ENCODE results near the gene CRADD. TPM values are rescaled to one million over a fixed set of nuclear protein-coding genes. Genes with fewer than 3 reads are reported as not detected.

The CRADD gene
- total RNA-seq, 3 donors from 2014 or later, result 24.0 to 49.8 (median 44.2) TPM

GRCh38 chr12:93851257-93851671 is 174.1 kb downstream of the CRADD start:
- Histone ChIP-seq H3K9me3 (no peaks in the 10 kb centered on the region), H3K4me3 (no peak overlapping the region), H3K27me3 (no peaks in the 10 kb centered on the region), H3K36me3 (no peaks in the 10 kb centered on the region), H3K27ac (no peak overlapping the region), H3K4me1 (no peaks in the 10 kb centered on the region)
- intact Hi-C loops (cut with DNase I; ENCODE audit: low total_unique reads), result no loop called here
- DNase-seq (ENCODE audit: low spot score in 2 of 2), result no peak
- TF ChIP-seq CTCF (IDR thresholded peaks at IDR 0.05), result no peak
- TF ChIP-seq POLR2AphosphoS5 (IDR thresholded peaks at IDR 0.05), result no peak
- no peak for TF ChIP-seq POLR2A (IDR thresholded peaks at IDR 0.05)

DNA sequence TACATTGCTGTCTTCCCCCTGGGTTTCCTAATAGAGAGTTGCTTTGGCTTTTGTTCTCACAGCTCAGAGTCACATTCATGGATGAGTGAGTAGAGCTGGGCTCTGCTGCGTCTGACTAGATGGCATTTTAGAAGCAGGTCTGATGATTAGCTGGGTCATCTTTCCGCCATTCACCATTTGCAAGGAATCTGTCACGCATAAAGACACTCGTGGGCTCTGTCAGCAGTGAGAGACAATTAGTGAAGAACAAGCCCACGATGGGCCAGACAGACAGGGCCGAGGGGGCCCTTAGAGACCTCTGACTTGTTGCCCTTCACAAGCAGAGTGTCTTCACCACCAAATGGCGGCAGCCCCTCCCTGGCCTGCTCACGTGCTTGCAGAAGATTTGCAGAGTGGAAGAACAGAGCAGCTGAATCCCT is 175.0 kb downstream of the CRADD start:
- H3K4me3 ChIP-seq, result no peak overlapping the region
- no peak for DNase-seq (ENCODE audit: low spot score in 2 of 2)
- no peaks in the 10 kb centered on the region for H3K36me3 ChIP-seq
- no peaks in the 10 kb centered on the region for H3K9me3 ChIP-seq
- H3K27me3 ChIP-seq, result no peaks in the 10 kb centered on the region
- H3K4me1 ChIP-seq, result no peaks in the 10 kb centered on the region
- H3K27ac ChIP-seq, result no peak overlapping the region
- intact Hi-C loops (cut with DNase I; ENCODE audit: low total_unique reads), result no loop called here
- no peak for TF ChIP-seq POLR2AphosphoS5 (IDR thresholded peaks at IDR 0.05)
- TF ChIP-seq POLR2A (IDR thresholded peaks at IDR 0.05), result no peak
- no peak for TF ChIP-seq CTCF (IDR thresholded peaks at IDR 0.05)

- intact Hi-C loops (cut with DNase I; ENCODE audit: low total_unique reads), result no loop called here
- DNase-seq (ENCODE audit: low spot score in 2 of 2), result no peak
Measured at GRCh38 chr12:93853698-93854478, 176.7 kb downstream of the CRADD start.

DNA sequence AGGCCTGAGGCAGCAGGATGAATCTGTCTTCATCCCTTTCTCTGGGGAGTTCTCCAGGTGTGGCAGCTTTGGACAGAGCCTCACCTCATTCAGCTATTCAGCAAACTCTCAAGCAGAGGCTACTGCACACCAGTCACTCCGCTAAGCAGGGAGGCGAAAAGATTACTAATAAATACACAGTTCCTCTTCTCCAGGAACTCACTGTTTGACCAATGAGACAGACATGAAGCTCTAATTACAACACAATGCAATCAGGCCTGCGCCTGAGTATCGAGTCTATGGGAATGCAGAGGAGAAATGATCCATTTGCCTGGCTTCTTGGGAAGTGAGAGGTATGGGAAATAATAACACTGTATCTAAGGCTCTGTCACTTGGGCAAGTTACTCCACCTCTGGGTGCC is 178.1 kb downstream of the CRADD start:
- Histone ChIP-seq H3K4me3 (no peak overlapping the region), H3K9me3 (no peaks in the 10 kb centered on the region), H3K36me3 (no peaks in the 10 kb centered on the region), H3K27me3 (no peaks in the 10 kb centered on the region), H3K27ac (no peak overlapping the region), H3K4me1 (no peaks in the 10 kb centered on the region)
- intact Hi-C loops (cut with DNase I; ENCODE audit: low total_unique reads), result no loop called here
- no peak for DNase-seq (ENCODE audit: low spot score in 2 of 2)
- TF ChIP-seq CTCF (IDR thresholded peaks at IDR 0.05) (no peak), POLR2A (IDR thresholded peaks at IDR 0.05) (no peak), POLR2AphosphoS5 (IDR thresholded peaks at IDR 0.05) (no peak)

More at GRCh38 chr12:93853698-93854478, 176.7 kb downstream of the CRADD start:
- Histone ChIP-seq H3K27me3 (no peaks in the 10 kb centered on the region), H3K4me3 (no peak overlapping the region), H3K27ac (no peak overlapping the region), H3K9me3 (no peaks in the 10 kb centered on the region), H3K36me3 (no peaks in the 10 kb centered on the region), H3K4me1 (no peaks in the 10 kb centered on the region)
- TF ChIP-seq CTCF (IDR thresholded peaks at IDR 0.05) (no peak), POLR2AphosphoS5 (IDR thresholded peaks at IDR 0.05) (no peak), POLR2A (IDR thresholded peaks at IDR 0.05) (no peak)

DNA sequence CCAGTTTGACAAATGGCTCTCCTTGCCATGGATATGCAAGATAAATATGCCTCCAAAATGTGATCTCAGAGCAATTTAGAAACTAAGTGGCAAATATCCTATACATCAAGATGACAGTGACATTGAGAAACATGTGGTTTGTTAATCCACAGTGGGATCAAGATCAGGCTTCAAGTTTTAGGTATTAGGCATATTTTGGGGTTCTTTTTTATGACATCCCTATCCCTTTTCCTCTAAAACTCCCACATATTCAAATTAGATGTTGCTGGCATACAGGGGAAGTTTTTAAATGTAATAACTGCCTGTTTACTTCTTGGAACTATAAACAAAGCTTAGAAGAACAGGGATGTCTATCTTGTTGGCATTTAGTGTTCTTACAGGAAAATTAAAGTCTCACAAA is 179.4 kb downstream of the CRADD start:
- Histone ChIP-seq H3K27me3 (no peaks in the 10 kb centered on the region), H3K4me1 (no peaks in the 10 kb centered on the region), H3K36me3 (no peaks in the 10 kb centered on the region), H3K9me3 (no peaks in the 10 kb centered on the region), H3K27ac (no peak overlapping the region), H3K4me3 (no peak overlapping the region)
- TF ChIP-seq CTCF (IDR thresholded peaks at IDR 0.05) (no peak), POLR2AphosphoS5 (IDR thresholded peaks at IDR 0.05) (no peak), POLR2A (IDR thresholded peaks at IDR 0.05) (no peak)
- intact Hi-C loops (cut with DNase I; ENCODE audit: low total_unique reads), result no loop called here
- DNase-seq (ENCODE audit: low spot score in 2 of 2), result no peak
